HepG2 (cell line): Measurements from ENCODE around the gene SERINC2.

Experiments
- BRF2 ChIP-seq: sonication (generic); formaldehyde crosslinking; IDR thresholded peaks from 2 replicates; pipeline ENCODE4 v1.8.1; 2022; ENCODE audit warnings: mild to moderate bottlenecking, missing genetic modification reagents
- CTCF ChIP-seq: sonication (generic); formaldehyde crosslinking; IDR thresholded peaks from 2 replicates; pipeline ENCODE4 v1.5.0; 2020; ENCODE audit warnings: mild to moderate bottlenecking, missing genetic modification reagents, moderate library complexity
- ESRRA ChIP-seq: sonication (generic); formaldehyde crosslinking; IDR thresholded peaks from 2 replicates; pipeline ENCODE4 v1.5.1; 2020; ENCODE audit warnings: mild to moderate bottlenecking, low read depth, missing genetic modification reagents
- GTF2F1 ChIP-seq: fragments of 150-350 bp; IDR thresholded peaks from 2 replicates; pipeline ENCODE4 v1.6.1; 2014; ENCODE audit warnings: low read length
- KDM1A ChIP-seq: IDR thresholded peaks from 2 replicates; pipeline ENCODE4 v1.6.1; 2016; ENCODE audit warnings: missing compliant biosample characterization
- ZNF124 ChIP-seq: sonication (generic); formaldehyde crosslinking; IDR thresholded peaks from 2 replicates; pipeline ENCODE4 v1.4.0; 2020; ENCODE audit warnings: missing genetic modification reagents

GRCh38 chr1:31368611-31369107 lies 44.4 kb upstream of the SERINC2 start:
- TF ChIP-seq CTCF (CRISPR knock-in tag) (no peak), GTF2F1 (no peak), ESRRA (CRISPR knock-in tag) (no peak), KDM1A (no peak), ZNF124 (CRISPR knock-in tag) (no peak), BRF2 (CRISPR knock-in tag) (no peak)
